Kasumi-1 (cell line): ENCODE results near the gene KLHL29.

ENCODE experiments used
- DNase-seq, 2 experiments: peaks; one replicate each; lab custom pipeline; 2025; lab: John Stamatoyannopoulos, UW

KLHL29 gene

DNA sequence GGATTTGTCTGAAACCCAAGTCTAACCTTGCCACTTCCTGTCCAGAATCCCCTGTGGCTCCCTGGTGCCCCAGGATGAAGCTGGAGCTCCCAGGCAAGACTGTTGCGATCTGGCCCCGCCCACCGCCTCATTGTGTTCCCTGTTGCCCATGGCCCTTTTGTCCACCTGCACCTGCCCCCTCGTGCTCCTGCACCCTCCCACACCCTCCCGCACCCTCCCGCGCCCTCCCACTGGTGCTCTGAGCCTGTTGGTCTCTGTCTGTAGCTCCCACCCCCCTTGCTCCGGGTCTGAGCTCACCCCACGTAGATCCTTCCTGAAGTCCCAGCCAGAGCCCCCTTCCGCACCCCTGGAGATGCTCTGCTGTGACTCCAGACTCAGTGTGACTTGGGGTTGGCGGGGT lies 297.5 kb downstream of the KLHL29 start:
- DNase-seq: no peak

DNA sequence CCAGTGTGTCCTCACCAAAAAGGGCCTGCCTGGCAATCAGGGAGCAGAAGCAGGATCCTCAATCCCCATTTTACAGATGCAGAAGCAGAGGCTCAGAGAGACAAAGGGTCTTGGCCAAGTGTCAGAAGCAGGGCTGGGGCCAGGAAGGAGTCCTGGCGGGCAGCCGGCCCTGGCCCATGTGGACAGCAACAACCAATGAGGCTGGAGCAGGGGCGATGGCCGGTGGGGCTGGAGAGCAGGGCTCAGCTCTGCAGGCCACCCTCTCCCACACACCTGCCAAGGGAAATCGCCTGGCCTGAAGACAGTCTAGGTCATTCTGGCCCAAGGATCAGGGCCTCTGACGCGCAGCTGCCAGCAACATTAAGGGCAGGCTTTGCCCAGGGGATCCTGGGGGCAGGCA lies 298.0 kb downstream of the KLHL29 start:
- DNase-seq: no peak

DNA sequence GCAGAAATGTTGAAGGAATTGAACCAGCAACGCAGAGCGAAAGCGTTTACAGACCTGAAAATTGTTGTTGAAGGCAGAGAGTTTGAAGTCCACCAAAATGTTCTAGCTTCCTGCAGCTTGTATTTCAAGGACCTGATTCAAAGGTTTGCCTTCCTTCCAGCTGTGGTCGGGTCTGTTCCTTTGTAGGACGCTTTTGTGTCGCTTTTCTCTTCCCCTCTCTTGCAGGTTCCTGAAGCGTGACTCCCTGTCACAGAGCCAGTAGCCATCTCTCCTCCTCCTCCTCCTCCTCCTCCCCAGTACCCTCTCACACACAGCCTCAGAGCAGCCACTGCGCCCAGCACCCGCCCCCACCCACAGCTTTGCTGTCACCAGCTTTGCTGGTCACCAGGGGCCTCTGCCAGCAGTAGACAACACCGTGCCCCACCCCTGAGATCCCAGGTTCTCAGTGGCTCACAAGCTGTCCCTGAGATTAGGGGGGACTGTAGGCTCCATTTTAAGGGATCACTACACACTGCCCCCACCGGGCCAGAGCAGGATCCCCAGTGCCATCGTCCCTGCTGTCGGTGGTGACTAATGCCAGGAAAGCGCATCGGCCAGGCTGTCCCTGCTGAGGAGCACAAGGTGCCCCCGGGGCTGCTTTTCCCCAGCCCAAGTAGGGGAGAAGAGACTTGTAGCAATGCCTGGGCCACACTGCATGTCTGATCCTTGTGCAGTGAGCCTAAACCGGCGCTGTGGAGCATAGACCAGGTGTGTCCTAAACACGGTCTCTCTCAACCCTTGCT lies 299.6 kb downstream of the KLHL29 start:
- DNase-seq: peak; percentile 9 to 18

DNA sequence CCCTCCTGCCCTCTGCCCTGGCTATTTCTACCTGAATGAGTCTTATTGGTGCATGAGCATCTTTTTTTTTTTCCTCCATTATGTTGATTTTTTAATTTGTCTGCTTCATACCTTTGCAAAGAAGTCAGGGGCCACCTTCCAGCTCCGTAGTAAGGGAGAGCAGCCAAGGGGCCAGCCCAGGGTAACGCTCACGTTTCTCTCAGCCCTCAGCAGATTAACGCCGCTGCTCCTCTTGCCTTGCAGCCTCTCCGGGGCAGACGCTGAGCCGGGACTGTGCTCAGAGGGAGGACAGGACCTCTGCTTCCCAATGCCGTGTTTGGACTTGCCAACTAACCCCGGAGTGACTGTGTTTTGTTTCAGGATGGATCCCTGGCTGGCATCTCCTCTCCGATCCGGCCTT lies 300.2 kb downstream of the KLHL29 start:
- DNase-seq: no peak

DNA sequence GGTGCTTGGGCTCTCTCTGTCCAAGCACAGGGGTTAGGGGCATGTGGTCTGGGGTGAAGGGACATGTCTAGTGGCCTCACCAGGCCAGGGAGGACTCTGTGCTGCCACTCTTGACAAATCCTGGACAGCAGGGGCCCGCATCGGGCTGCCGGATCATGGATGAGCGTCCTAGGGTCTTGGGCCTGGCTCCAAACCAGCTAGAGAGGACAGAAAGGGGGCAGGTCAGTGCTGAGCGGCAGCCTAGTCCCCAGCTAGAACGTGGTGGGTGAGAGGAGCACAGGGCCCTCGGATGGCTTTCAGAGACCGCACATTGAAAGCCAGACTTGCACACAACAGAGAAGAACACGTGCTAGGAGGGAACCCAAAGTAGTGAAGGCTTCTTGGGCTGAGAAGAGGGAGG lies 300.7 kb downstream of the KLHL29 start:
- DNase-seq: no peak

DNA sequence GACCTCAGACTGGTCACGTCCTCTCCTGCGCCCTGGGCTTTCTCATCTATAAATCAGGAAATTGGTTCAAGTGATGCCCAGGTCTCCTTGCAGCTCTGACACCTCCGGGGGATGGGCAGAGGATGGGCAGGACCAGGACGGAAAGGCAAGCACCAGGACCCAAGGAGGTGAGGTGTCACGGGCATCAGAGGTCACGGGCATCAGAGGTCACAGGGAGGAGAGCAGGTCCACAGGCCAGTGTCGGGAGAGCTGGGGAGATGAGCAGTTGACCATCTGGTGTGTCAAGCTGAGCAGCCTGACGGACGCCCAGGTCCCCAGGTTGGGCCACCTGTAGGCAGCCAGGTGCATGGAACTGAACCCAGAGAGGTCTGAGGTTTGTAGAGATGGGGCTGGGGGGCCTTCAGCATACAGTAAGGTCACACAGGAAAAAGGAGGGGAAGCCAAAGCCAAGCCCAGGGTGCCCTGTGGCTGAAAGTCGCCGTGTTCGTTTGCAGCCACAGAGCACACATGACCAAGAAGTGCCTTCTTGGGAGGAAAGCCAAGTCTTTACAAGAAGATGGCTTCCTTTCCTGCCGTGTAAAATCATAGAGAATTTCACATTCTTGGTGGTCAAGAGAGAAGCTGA lies 301.5 kb downstream of the KLHL29 start:
- DNase-seq: no peak

DNA sequence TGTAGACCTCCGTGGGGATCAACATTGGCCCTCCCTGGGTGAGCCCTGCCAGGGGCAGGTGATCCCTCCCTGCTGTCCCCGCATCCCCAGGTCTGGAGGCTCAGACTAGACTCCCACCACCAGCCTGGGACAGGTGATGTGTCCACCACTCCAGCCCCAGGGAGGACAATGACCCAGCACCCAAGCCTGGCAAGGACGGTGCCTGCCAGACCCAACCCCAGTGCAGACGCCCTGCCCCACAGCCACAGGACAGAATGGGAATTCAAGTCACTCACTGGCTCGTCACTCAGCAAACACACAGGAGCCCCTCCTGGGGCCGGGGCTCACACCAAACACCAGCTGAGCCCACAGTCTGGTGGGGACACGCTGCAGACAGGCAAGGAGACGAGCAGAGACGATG lies 302.2 kb downstream of the KLHL29 start:
- no peak for DNase-seq

DNA sequence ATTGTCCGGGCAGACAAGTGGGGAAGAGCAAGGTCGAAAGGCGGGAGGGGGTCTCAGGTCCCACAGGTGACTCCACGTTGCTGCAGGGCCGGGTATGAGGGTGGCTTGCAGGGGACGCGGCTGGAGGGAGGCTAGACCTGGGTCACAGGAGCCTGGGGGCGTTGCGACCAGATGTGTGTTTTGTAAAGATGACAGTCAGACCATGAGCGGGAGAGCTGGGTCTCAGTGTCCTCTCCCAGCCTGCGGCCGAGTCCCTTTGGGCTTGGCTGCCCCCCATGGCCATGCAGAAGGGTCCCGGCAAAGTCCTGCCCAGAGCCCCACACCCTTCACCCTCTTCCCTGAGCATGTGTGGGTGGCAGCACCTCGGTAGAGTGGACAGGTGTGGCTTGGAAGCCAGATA lies 302.7 kb downstream of the KLHL29 start:
- no peak for DNase-seq

DNA sequence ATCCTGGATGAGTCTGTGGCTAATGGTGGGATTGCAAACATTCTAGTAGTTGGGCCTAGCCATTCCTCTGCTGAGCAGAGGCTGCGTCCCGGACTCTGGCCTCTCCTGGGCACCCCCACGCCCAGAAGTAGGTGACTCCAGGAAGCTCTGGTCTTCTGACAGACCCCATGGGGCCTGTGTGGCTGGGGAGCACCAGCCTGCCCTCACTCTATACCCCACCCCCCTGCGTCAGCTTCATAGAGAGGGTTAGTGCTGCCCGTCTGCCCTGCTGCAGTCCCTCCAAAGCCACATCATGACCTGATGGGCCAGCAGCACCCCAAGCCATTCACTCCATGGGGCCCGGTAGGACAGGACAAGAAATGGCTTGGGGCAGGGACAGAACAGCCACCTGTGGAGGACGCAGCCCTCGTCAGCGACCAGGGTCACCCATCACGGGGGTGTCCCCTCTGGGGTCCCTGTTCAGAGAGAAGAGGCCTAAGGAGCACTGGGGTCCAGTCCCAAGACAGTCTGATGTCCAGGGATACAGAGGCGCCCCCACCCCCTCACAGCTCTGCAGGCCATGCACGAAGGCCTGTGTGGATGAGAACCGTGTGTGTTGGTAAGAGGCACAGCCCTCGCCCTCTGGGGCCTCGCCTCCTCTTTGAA lies 303.6 kb downstream of the KLHL29 start:
- DNase-seq: no peak

DNA sequence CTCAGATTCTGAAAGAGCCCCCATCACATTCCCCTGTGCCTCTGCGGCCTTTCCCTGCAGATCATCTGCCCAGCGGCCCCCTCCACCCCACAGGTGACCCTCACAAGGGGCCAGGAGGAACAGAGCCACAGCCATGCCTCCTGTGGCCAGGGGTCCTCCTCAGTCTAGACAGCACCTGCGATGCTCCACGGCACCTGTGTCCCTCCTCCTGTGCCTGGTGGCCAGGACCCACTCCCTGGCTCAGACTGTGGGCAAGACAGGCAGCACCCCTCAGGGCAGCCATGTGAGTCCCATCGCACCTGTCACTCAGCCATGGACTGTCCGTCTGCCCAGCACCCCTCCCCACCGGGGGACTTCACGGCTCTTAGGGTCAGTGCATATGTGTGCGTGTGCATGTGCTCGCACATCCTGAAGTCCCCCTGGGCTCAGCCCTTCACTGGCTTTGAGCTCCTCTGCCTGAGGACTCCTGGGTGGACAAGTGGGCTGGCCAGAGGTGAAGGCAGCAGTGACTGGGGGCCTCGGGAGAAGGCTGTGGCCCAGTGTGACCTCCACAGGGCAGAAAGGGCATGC lies 304.2 kb downstream of the KLHL29 start:
- no peak for DNase-seq

DNA sequence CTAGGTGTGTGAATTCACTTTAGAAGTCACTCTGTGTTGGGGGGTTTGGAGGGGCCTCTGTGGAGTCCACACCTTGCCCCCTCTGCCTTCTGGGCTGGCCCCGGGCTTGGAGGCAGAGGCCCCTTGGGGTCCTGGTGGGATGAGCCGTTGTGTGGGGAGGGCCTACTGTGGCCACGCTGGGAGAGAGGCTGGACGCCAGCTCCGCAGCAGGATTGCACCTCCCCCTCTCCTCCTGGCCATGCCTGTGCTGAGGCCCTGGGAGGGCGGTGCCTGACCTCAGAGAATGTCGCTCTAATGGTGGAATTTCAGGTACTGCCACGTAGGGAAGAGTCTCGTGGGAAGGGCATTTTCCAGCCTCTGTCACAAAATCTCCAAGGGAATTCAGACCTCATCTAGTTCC lies 304.9 kb downstream of the KLHL29 start:
- DNase-seq: no peak

DNA sequence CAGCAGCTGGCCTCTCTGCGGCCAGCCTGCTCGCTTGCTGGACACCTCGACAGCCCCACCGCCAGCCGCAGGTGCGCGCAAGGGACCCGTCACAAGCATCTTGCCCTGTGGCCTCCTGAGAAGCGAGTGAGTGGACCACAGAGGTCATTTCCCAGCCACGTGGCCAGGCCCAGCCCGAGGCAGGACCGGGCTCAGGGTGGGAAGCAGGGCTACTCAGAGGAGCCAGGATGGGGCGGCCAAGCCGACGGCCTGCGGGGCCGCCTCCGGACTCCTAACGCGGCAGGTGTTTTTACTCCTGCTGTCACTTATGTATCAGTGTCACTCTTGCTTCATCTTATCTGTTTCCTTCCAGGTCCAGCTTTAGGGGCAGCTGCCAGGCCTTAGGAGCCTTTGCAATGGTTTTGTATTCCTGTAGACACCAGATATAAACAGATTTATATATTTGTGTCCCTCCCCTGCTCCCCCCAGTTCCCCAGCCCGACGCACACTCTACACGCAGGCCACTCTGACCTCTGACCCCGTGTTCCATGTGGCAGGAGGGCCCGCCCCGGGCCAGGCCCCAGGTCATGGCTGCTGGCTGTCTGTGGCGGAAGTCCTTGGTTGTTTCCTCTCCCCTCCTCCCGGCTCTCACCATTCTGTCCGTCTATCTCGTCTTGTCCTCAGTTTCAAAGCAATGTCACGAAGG lies 305.6 kb downstream of the KLHL29 start:
- DNase-seq: no peak

DNA sequence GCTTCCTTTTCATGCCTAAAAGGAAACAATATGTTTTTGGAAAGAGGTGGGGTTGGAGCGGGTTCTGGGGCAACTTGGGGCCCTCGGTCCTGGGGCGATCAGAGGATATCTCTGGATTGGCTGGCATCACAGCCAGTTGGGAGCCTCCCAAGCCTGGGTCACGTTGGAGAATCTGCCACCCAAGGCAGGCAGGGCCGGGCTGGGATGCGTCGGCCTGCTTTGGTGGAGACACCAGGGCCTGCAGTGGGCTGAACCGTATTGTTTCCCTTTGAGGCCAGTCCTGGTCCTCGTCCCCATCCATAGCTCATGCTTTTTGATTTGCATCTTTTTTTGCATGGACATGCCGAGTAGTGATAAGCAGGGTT lies 306.1 kb downstream of the KLHL29 start:
- no peak for DNase-seq

DNA sequence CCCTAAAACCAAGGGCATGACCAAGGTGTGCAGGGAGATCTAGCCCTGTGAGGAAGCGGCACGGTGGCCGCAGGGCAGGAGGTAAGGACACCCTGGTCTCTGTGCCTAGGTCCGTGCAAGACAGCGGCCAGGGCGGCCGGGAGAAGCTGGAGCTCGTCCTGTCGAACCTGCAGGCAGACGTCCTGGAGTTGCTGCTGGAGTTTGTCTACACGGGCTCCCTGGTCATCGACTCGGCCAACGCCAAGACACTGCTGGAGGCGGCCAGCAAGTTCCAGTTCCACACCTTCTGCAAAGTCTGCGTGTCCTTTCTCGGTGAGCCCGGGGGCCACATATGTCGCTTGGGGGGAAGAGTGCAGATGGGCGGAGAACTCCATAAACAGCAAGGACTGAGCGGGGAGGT lies 306.6 kb downstream of the KLHL29 start:
- DNase-seq: no peak

DNA sequence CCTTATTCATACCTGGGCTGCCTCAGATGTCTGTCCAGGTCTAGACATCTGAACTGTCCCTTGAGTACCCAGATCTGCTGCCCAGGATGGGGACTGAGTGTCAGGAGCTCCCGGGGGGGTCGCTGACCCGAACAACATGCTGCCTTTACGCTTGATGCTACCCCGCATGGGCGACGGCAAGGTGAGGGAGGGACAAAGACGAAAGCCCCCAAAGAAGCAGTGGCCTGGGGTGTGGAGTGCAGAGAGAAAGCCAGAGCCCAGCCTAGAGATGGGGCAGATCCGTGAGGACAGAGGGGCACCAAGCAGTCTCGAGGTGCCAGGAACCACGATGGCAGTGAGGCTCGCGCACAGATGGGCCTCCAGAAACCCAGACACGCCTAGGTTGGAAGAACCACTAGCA lies 307.3 kb downstream of the KLHL29 start:
- no peak for DNase-seq

DNA sequence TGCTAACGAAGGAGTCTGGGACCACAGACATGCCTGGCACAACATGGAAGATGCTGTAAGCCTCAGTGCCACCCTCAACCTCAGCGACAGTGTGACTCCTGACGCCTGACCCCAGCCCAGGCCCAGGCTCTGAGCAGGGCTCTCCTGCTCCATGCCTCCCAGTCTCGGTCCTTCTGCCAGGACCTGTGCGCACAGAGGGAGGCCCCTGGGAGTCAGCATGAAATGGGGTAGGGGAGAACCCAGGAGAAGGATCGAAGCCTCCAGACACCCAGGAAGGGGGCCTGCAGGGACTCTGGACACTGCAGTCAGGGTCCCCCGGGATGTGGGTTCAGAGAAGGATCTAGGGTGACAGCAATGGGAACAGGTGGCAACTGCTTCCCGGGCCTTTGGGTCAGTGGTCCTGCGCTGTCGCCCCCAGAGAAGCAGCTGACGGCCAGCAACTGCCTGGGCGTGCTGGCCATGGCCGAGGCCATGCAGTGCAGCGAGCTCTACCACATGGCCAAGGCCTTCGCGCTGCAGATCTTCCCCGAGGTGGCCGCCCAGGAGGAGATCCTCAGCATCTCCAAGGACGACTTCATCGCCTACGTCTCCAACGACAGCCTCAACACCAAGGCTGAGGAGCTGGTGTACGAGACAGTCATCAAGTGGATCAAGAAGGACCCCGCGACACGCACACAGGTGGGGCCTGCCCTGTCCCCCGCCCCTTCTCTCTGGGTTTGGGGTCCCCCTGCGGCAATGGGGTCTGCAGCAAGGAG lies 308.0 kb downstream of the KLHL29 start:
- no peak for DNase-seq

DNA sequence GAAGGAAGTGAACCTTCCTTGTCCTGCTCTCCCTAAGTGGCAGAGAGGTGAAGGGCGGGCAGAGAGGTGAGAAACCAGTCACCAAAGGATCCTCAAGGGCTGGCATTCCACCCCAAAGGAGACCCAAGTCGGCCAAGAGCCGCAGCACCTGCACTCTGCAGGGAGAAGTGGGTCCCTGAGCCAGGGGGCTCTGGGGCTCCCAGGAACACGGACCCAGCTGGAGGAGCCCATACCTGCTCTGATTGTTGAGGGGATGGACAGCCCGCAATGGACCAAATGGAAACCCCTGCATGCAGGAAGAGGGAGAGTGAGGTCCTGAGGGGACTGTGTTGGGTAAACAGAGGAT lies 308.6 kb downstream of the KLHL29 start:
- DNase-seq: no peak

DNA sequence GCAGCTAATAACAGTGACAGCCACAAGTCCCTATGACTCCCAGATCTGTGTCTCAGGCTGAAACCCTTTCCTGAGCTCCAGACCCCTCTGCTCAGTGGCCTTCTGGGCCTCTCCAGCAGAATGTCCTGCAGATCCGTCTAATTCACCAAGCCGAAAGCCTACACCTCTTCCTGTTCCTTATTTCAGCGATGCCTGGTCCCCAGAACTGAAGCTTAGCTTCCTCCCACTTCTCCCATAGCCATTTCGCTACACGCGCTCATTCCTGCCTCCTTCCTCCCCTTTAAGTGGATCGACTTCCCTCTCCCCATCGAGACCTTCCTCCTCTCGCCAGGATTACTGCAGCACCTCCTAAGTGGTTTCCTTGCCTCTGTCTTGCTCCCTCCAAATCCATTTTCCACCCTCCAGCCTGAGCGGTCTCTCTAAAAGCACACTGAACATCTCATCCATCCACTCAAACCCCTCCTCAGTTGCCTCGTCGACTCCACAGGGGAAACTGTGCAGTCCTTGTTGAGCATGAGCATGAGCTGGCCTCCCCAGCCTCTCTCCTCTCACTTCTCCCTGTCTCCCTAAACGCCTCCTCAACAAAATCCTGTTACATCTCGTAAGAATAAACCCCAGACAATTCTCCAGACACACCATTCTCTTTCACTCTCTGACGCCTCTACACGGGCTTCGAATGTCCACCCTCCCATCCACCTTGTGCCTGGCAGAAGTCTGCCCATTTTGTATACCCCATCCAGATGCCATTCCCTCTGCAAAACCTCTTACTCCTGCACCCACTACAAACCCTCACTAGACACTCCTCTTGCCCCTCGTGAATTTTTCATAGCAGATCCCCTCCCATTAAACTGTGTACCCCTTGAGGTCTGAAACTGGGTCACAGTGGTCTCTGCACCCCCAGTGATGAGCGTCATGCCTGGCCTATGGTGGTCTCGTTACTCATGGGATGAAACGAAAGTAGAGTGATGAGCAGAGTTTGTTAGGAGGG lies 309.4 kb downstream of the KLHL29 start:
- no peak for DNase-seq

DNA sequence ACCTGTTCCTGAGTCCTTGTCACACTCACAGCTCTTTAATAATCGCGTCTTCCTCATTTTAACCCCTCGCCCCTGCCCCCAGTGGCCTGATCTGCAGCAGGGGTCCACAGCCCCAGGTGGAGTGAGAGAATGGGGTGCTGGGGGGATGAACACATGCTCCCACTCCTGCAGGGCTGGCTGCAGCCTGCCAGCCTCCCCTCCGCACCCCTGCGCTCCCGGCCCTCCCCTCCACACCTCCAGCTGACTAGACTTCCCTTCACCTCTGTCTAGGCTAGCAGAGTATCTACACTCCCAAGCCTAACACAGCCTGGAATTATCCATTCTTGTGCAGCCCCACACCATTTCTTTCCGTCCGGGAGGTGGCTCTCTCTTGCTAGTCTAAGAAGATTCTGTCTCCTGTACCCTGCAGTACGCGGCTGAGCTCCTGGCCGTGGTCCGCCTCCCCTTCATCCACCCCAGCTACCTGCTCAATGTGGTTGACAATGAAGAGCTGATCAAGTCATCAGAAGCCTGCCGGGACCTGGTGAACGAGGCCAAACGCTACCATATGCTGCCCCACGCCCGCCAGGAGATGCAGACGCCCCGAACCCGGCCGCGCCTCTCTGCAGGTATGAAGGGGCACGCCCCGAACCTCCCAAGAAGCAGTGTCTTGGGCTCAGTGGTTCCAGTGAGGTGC lies 310.4 kb downstream of the KLHL29 start:
- no peak for DNase-seq
